GM23338 (cell line): ENCODE measurements around the gene LILRB1. TPM values are rescaled to one million over a fixed set of nuclear protein-coding genes. Genes with fewer than 3 reads are reported as not detected.
"Not testable (repeated sequence)": the region's sequence is repeated elsewhere in the genome, so short reads cannot be mapped to it uniquely, and the experiment has no call there.

Source experiments
- ATAC-seq: fragments of 200-7000 bp; cut with Tn5 transposase; 3 replicates; pipeline ENCODE4 v1.9.1; 2020
- DNase-seq: peaks from one replicate; pipeline ENCODE4 v3.0.0-alpha.2; 2015; ENCODE audit warnings: low spot score
- H2AFZ ChIP-seq: fragments of 200-600 bp; sonication (generic); 2 replicates; pipeline ENCODE4 v1.8.0; 2016; ENCODE audit warnings: antibody characterized with exemption, mild to moderate bottlenecking, moderate library complexity
- H3F3A ChIP-seq: fragments of 200-600 bp; sonication (generic); replicated peaks from 2 replicates; pipeline ENCODE4 v1.8.0; 2017; ENCODE audit warnings: antibody characterized with exemption, mixed run types, low read depth
- H3K27ac ChIP-seq: fragments of 200-600 bp; sonication (generic); 2 replicates; pipeline ENCODE4 v1.6.1; 2016; ENCODE audit warnings: low read depth
- H3K27me3 ChIP-seq: fragments of 200-600 bp; sonication (generic); 2 replicates; pipeline ENCODE4 v1.8.0; 2016; ENCODE audit warnings: mild to moderate bottlenecking, mixed run types, moderate library complexity; ENCODE audit not compliant: insufficient read depth
- H3K36me3 ChIP-seq: fragments of 200-600 bp; sonication (generic); 2 replicates; pipeline ENCODE4 v1.8.0; 2016; ENCODE audit warnings: mild to moderate bottlenecking; ENCODE audit not compliant: insufficient read depth
- H3K4me1 ChIP-seq: fragments of 200-600 bp; sonication (generic); 2 replicates; pipeline ENCODE4 v1.8.0; 2016; ENCODE audit warnings: mild to moderate bottlenecking, moderate library complexity; ENCODE audit not compliant: insufficient read depth
- H3K4me2 ChIP-seq: fragments of 200-600 bp; sonication (generic); 2 replicates; pipeline ENCODE4 v1.7.1; 2017; ENCODE audit warnings: mixed run types
- H3K4me3 ChIP-seq: fragments of 200-600 bp; sonication (generic); 2 replicates; pipeline ENCODE4 v1.6.1; 2016; ENCODE audit warnings: mixed run types
- H3K79me2 ChIP-seq: fragments of 200-600 bp; sonication (generic); replicated peaks from 2 replicates; pipeline ENCODE4 v1.8.0; 2017; ENCODE audit warnings: mild to moderate bottlenecking; ENCODE audit not compliant: insufficient read depth
- H3K9me2 ChIP-seq: fragments of 200-600 bp; sonication (generic); 2 replicates; pipeline ENCODE4 v1.8.0; 2017; ENCODE audit not compliant: insufficient read depth
- H4K20me1 ChIP-seq: fragments of 200-600 bp; sonication (generic); replicated peaks from 2 replicates; pipeline ENCODE4 v1.8.0; 2017; ENCODE audit warnings: mild to moderate bottlenecking; ENCODE audit not compliant: insufficient read depth
- H3K27ac Mint-ChIP-seq: 2 replicates; pipeline ENCODE4 v1.8.0; 2020; ENCODE audit warnings: inconsistent platforms, mild to moderate bottlenecking, moderate library complexity, mixed read lengths
- H3K27me3 Mint-ChIP-seq: 3 replicates; pipeline ENCODE4 v1.8.0; 2022; ENCODE audit warnings: low read depth, mild to moderate bottlenecking, moderate library complexity, mixed read lengths, inconsistent platforms; ENCODE audit not compliant: insufficient read depth, poor library complexity
- H3K36me3 Mint-ChIP-seq: 3 replicates; pipeline ENCODE4 v1.8.0; 2021; ENCODE audit warnings: low read depth, mild to moderate bottlenecking, inconsistent platforms, moderate library complexity, mixed read lengths
- H3K4me1 Mint-ChIP-seq: 3 replicates; pipeline ENCODE4 v1.8.0; 2020; ENCODE audit warnings: mild to moderate bottlenecking, inconsistent platforms, mixed read lengths
- H3K4me3 Mint-ChIP-seq: 3 replicates; pipeline ENCODE4 v1.8.0; 2021; ENCODE audit warnings: moderate library complexity, mild to moderate bottlenecking, inconsistent platforms, mixed read lengths
- H3K9me3 Mint-ChIP-seq: 3 replicates; pipeline ENCODE4 v1.8.0; 2020; ENCODE audit warnings: moderate library complexity, mild to moderate bottlenecking, inconsistent platforms, mixed read lengths
- EZH2 ChIP-seq: fragments of 200-600 bp; sonication (generic); IDR thresholded peaks from one replicate; pipeline ENCODE4 v1.8.0; 2017; ENCODE audit warnings: antibody characterized with exemption, mild to moderate bottlenecking, low read depth; ENCODE audit not compliant: unreplicated experiment
- EZH2phosphoT487 ChIP-seq: fragments of 200-600 bp; sonication (generic); IDR thresholded peaks from one replicate; pipeline ENCODE4 v1.8.1; 2018; ENCODE audit warnings: antibody characterized with exemption; ENCODE audit not compliant: unreplicated experiment
- NANOG ChIP-seq: IDR thresholded peaks from 2 replicates; pipeline ENCODE4 v1.6.1; 2016; ENCODE audit warnings: antibody characterized with exemption, borderline replicate concordance
- ZNF114 ChIP-seq: fragments of 250-450 bp; sonication (Bioruptor Pico); IDR thresholded peaks from 2 replicates; pipeline ENCODE4 v1.5.0; 2020; ENCODE audit warnings: mild to moderate bottlenecking, moderate library complexity
- polyA plus RNA-seq: library from polyadenylated mRNA; unstranded; fragments of >200 nt; fragmentation: Nextera tagmentation; extraction: Ambion mirVana; gene quantifications from 2 replicates; pipeline ENCODE4 v1.2.1, GENCODE V29; 2016
- total RNA-seq: library from RNA; depleted of rRNA; stranded (reverse); fragments of >200 nt; shearing (Covaris generic); gene quantifications from 2 replicates; pipeline ENCODE4 v1.2.3, GENCODE V29; 2014
- TF ChIP-seq, protein P1 (sequence below): IDR thresholded peaks from 2 replicates; pipeline ENCODE4 v1.6.1; 2016; ENCODE audit warnings: antibody characterized with exemption

LILRB1 gene
- total and polyA plus RNA-seq, 2 experiments from 2014 or later: 0.14 TPM; not detected in 1

DNA sequence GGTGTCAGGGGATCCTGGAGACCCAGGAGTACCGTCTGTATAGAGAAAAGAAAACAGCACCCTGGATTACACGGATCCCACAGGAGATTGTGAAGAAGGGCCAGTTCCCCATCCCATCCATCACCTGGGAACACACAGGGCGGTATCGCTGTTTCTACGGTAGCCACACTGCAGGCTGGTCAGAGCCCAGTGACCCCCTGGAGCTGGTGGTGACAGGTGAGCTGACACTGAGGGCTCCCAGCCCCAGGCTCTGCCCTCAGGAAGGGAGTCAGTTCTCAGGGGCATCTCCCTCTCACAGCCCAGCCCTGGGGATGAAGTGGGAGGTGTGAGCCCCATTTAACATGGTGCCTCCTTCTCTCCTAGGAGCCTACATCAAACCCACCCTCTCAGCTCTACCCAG is 35.5 kb upstream of the LILRB1 start:
- Histone ChIP-seq H3F3A (no peaks in the 10 kb centered on the region), H4K20me1 (no peaks in the 10 kb centered on the region), H3K4me1 (no peaks in the 10 kb centered on the region), H3K9me2 (no peaks in the 10 kb centered on the region), H3K4me3 (no peak overlapping the region), H3K27ac (no peak overlapping the region), H3K36me3 (no peaks in the 10 kb centered on the region), H3K27me3 (no peaks in the 10 kb centered on the region), H3K79me2 (no peaks in the 10 kb centered on the region), H2AFZ (no peak overlapping the region), H3K4me2 (no peak overlapping the region)
- Mint-ChIP-seq H3K4me1 (no peaks in the 10 kb centered on the region), H3K9me3 (peaks cover 95% of the 10 kb centered on the region), H3K36me3 (peaks cover 30% of the 10 kb centered on the region), H3K27me3 (peaks cover 2% of the 10 kb centered on the region), H3K27ac (no peak overlapping the region), H3K4me3 (no peak overlapping the region)
- no peak for TF ChIP-seq NANOG
- no peak for TF ChIP-seq EZH2phosphoT487
- DNase-seq (no peak), ATAC-seq (no peak)

DNA sequence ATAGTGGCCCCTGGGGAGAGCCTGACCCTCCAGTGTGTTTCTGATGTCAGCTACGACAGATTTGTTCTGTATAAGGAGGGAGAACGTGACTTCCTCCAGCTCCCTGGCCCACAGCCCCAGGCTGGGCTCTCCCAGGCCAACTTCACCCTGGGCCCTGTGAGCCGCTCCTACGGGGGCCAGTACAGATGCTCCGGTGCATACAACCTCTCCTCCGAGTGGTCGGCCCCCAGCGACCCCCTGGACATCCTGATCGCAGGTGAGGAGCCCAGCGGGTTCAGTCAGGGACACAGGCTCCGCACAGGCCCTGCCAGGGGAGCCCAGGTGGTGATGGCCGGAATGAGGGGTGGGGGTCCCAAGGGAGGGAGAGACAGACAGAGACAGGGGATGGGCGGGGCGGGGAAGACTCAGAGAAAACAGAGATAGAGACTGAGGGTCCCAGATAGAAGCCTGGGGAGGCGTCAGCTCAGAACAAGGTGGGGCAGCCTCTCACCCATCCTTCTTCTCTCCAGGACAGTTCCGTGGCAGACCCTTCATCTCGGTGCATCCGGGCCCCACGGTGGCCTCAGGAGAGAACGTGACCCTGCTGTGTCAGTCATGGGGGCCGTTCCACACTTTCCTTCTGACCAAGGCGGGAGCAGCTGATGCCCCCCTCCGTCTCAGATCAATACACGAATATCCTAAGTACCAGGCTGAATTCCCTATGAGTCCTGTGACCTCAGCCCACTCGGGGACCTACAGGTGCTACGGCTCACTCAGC is 34.4 kb upstream of the LILRB1 start:
- not testable (repeated sequence) for H4K20me1 ChIP-seq, H3K4me1 Mint-ChIP-seq, H3K4me1 ChIP-seq, H3K27me3 Mint-ChIP-seq, H3K4me3 ChIP-seq, H3K27ac ChIP-seq, ATAC-seq, H3K79me2 ChIP-seq, H3K4me2 ChIP-seq, H3K27ac Mint-ChIP-seq, H3K4me3 Mint-ChIP-seq, H3K36me3 ChIP-seq, H3F3A ChIP-seq, DNase-seq, H2AFZ ChIP-seq, H3K9me2 ChIP-seq, H3K27me3 ChIP-seq
- Mint-ChIP-seq H3K9me3 (peaks cover 95% of the 10 kb centered on the region), H3K36me3 (peaks cover 36% of the 10 kb centered on the region)

DNA sequence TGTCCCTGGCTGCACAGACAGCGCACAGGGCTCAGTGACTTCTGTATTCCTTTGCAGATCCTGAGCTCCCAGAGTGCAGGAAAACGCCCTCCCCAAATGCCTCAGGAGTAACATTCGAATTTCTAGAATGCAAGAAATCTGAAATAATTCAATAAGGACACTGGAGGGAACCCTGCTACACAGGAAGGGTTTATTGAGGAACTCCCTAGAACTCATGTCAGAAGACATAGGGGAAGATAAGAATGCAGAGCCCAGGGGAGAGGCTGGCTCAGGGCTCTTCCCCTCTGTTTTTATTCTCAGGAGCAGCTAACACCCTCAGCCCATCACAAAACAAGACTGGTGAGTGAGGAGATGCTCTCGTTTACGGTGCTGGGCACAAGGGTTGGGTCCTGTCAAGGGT is 30.1 kb upstream of the LILRB1 start:
- H3K36me3 Mint-ChIP-seq: peaks cover 25% of the 10 kb centered on the region
- H3K9me2 ChIP-seq: no peaks in the 10 kb centered on the region
- DNase-seq (no peak), ATAC-seq (no peak)
- no peaks in the 10 kb centered on the region for H3K27me3 ChIP-seq
- no peaks in the 10 kb centered on the region for H3F3A ChIP-seq
- no peaks in the 10 kb centered on the region for H3K79me2 ChIP-seq
- H3K4me1 ChIP-seq: no peaks in the 10 kb centered on the region
- TF ChIP-seq, protein P1, sequence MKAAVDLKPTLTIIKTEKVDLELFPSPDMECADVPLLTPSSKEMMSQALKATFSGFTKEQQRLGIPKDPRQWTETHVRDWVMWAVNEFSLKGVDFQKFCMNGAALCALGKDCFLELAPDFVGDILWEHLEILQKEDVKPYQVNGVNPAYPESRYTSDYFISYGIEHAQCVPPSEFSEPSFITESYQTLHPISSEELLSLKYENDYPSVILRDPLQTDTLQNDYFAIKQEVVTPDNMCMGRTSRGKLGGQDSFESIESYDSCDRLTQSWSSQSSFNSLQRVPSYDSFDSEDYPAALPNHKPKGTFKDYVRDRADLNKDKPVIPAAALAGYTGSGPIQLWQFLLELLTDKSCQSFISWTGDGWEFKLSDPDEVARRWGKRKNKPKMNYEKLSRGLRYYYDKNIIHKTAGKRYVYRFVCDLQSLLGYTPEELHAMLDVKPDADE: no peak
- TF ChIP-seq EZH2 (no peak), EZH2phosphoT487 (no peak), ZNF114 (no peak), NANOG (no peak)
- no peaks in the 10 kb centered on the region for H3K36me3 ChIP-seq
- H3K27ac ChIP-seq: no peak overlapping the region
- no peak overlapping the region for H2AFZ ChIP-seq
- no peak overlapping the region for H3K4me3 ChIP-seq
- H3K9me3 Mint-ChIP-seq: peaks cover 87% of the 10 kb centered on the region
- no peak overlapping the region for H3K27ac Mint-ChIP-seq
- no peaks in the 10 kb centered on the region for H3K4me1 Mint-ChIP-seq
- H4K20me1 ChIP-seq: no peaks in the 10 kb centered on the region
- H3K4me2 ChIP-seq: no peak overlapping the region
- no peak overlapping the region for H3K4me3 Mint-ChIP-seq
- peaks cover 1% of the 10 kb centered on the region for H3K27me3 Mint-ChIP-seq
